ENCODE measurements around the gene CHRM1.
A peak's percentile ranks its signal among the peaks of the same experiment; 100 is the strongest.

The CHRM1 gene

GRCh38 chr11:62889484-62890437, 31.4 kb downstream of the CHRM1 start:
- peak; percentile 85 for TF ChIP-seq POLR2AphosphoS5 (IDR thresholded peaks at IDR 0.05; ENCODE audit: low read depth)
- TF ChIP-seq REST (IDR thresholded peaks at IDR 0.05; ENCODE audit: insufficient replicate concordance, low read depth), result no peak
- H3K27me3 ChIP-seq (ENCODE audit: insufficient read depth, poor library complexity, severe bottlenecking), result no peaks in the 10 kb centered on the region
- no peak overlapping the region for H3K4me3 ChIP-seq (replicated peaks; ENCODE audit: insufficient read depth, low read length)
- DNase-seq (ENCODE audit: low read depth in 1 of 2, low spot score in 1 of 2), result peak in 1 of 2 experiments; percentile 26
- no peak overlapping the region for H3K27ac ChIP-seq (replicated peaks)

- no peak for DNase-seq (ENCODE audit: low read depth in 1 of 2, low spot score in 1 of 2)
- no peak overlapping the region for H3K27ac ChIP-seq (replicated peaks)
- TF ChIP-seq POLR2AphosphoS5 (IDR thresholded peaks at IDR 0.05; ENCODE audit: low read depth), result no peak
- TF ChIP-seq SPI1 (IDR thresholded peaks at IDR 0.05; ENCODE audit: borderline replicate concordance, low read depth), result no peak
- TF ChIP-seq GABPA (IDR thresholded peaks at IDR 0.05; ENCODE audit: low read depth), result no peak
- TF ChIP-seq REST (IDR thresholded peaks at IDR 0.05; ENCODE audit: insufficient replicate concordance, low read depth), result no peak
- TF ChIP-seq CTCF (IDR thresholded peaks at IDR 0.05; ENCODE audit: insufficient read depth, low read length), result no peak
These were observed 32.1 kb downstream of the CHRM1 start for GRCh38 chr11:62889126-62889483.

GRCh38 chr11:62888406-62888805, 32.8 kb downstream of the CHRM1 start:
- TF ChIP-seq POLR2AphosphoS5 (IDR thresholded peaks at IDR 0.05; ENCODE audit: low read depth), result no peak; the same call in 1 of the 2 replicates
- TF ChIP-seq SPI1 (IDR thresholded peaks at IDR 0.05; ENCODE audit: borderline replicate concordance, low read depth), result no peak
- TF ChIP-seq REST (IDR thresholded peaks at IDR 0.05; ENCODE audit: insufficient replicate concordance, low read depth), result no peak
- no peak for TF ChIP-seq GABPA (IDR thresholded peaks at IDR 0.05; ENCODE audit: low read depth)
- no peak for DNase-seq (ENCODE audit: low read depth in 1 of 2, low spot score in 1 of 2)
- Histone ChIP-seq H3K4me3 (replicated peaks; ENCODE audit: insufficient read depth, low read length) (no peak overlapping the region), H3K27me3 (ENCODE audit: insufficient read depth, poor library complexity, severe bottlenecking) (no peaks in the 10 kb centered on the region), H3K27ac (replicated peaks) (no peak overlapping the region)

More at GRCh38 chr11:62889126-62889483, 32.1 kb downstream of the CHRM1 start:
- no peak overlapping the region for H3K4me3 ChIP-seq (replicated peaks; ENCODE audit: insufficient read depth, low read length)
- no peaks in the 10 kb centered on the region for H3K27me3 ChIP-seq (ENCODE audit: insufficient read depth, poor library complexity, severe bottlenecking)

- H3K4me3 ChIP-seq (replicated peaks; ENCODE audit: insufficient read depth, low read length), result no peak overlapping the region
- no peaks in the 10 kb centered on the region for H3K27me3 ChIP-seq (ENCODE audit: insufficient read depth, poor library complexity, severe bottlenecking)
- no peak overlapping the region for H3K27ac ChIP-seq (replicated peaks)
- TF ChIP-seq CTCF (IDR thresholded peaks at IDR 0.05; ENCODE audit: insufficient read depth, low read length) (no peak), REST (IDR thresholded peaks at IDR 0.05; ENCODE audit: insufficient replicate concordance, low read depth) (no peak), GABPA (IDR thresholded peaks at IDR 0.05; ENCODE audit: low read depth) (no peak), POLR2AphosphoS5 (IDR thresholded peaks at IDR 0.05; ENCODE audit: low read depth) (no peak), SPI1 (IDR thresholded peaks at IDR 0.05; ENCODE audit: borderline replicate concordance, low read depth) (no peak)
- DNase-seq (ENCODE audit: low read depth in 1 of 2, low spot score in 1 of 2), result no peak
These were observed 35.9 kb downstream of the CHRM1 start for GRCh38 chr11:62885137-62885750.

Data from HL-60 (cell line).